HCT116 (cell line): ENCODE measurements around the gene RHCG.

Source experiments
- CTCF ChIP-seq, 3 experiments: fragments of 200-600 bp in 1 of 3; sonication (generic) in 1 of 3; IDR thresholded peaks in 2 of 3; conservative IDR thresholded peaks in 1 of 3; 2 replicates each; pipeline ENCODE4 v1.5.1; 2012 to 2017; ENCODE audit warnings: low read depth in 2 of 3, low read length in 2 of 3, antibody characterized with exemption in 1 of 3, borderline replicate concordance in 1 of 3, control low read depth in 1 of 3, mild to moderate bottlenecking in 1 of 3, mixed read lengths in 1 of 3, mixed run types in 1 of 3, moderate library complexity in 1 of 3; ENCODE audit not compliant: insufficient read depth in 1 of 3
- POLR2A ChIP-seq: IDR thresholded peaks from 2 replicates; pipeline ENCODE4 v1.7.0; 2011; ENCODE audit warnings: borderline replicate concordance; ENCODE audit not compliant: insufficient read depth, insufficient read length; ENCODE audit errors: extremely low read depth
- YY1 ChIP-seq: IDR thresholded peaks from 2 replicates; pipeline ENCODE4 v1.6.1; 2011; ENCODE audit warnings: low read length, low read depth, moderate library complexity, mild to moderate bottlenecking; ENCODE audit not compliant: insufficient replicate concordance; ENCODE audit errors: extremely low read depth

GRCh38 chr15:89459271-89460038 lies 36.9 kb downstream of the RHCG start:
- TF ChIP-seq CTCF (IDR thresholded peaks at IDR 0.05 in 2 of 3, conservative IDR thresholded peaks at IDR 0.05 in 1 of 3; ENCODE audit: borderline replicate concordance in 1 of 3, insufficient read depth in 1 of 3, low read depth in 2 of 3, low read length in 2 of 3) (no peak), YY1 (no peak), POLR2A (no peak)
